ENCODE results near the gene STX12.
A peak's percentile ranks its signal among the peaks of the same experiment; 100 is the strongest.
"Not testable (repeated sequence)": the region's sequence is repeated elsewhere in the genome, so short reads cannot be mapped to it uniquely, and the experiment has no call there.

Gene STX12

DNA sequence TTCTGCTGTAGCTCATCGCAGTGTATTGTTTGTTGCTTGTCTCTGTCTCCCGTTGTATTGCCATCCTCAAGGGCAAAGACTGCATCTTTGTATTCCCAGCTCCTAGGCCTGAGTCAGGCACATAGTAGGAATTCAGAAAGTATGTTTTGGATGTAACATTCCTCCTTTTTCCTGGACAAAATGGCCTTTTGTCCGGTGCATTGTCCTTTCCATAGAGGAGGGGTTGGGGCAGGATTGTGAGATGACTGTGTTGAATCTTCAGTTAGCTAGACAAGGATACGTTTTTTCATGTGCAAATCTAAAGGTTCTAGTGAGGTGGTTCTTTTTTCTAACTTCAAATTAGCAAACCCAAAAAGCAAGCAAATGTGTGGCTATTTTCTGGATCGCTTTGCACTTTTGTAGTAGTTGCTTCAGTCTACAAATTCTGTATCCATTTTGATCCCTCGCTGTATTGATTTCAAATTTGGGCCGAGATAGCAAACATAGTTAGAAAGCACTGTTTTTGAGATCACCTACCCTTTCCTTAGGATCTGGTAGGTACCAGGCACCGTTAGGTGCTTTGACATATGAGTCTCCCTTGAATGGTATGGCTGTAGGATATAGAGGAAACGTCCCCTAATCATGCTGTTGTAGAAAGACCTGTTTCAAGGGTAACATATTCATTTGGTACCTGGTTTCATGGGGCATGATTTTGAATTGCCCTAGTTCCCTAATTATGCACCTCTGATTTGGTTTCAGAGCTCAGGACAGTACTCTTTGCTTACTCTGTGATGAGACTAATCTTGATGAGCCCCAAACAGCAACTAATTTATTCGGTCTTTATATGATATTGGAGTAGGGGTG lies 58.8 kb downstream of the STX12 start:
- no peak for DNase-seq

DNA sequence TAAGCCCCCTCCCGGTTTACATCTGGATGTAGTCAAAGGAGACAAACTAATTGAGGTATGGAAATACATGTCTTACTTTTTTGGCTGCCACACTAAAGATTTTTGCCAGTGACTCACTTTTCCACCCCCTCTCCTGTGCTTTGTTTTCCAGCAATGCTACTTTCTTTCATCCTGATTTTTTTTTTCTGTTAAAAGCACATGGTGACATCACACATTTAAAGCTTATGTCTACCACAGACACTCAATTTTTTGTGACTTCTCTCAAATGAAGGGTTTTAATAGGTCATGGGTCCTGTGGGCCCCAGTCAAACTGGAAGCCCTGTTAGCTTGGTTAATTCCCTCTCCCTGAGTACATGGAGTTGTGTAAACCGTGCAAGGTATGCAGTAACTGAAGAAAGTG lies 59.7 kb downstream of the STX12 start:
- no peak for DNase-seq

DNA sequence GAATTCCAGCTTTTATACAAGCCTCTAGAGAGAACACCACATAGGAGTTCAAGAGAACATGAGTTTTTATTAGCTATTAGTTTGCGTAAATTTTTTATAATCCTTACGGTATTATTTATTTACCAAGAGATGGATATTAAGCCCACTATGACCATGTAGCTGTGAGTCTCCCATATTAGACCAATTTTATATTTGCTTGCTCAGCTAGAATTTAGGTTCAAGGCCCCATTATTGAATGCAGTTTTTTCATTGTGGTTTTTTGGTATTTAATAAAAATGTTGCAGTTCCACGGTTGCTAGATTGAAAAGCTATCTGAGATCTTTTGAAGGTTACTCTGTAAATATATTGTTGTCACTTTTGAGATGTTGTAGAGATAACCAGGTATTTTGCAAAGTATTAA lies 60.5 kb downstream of the STX12 start:
- DNase-seq, result no peak

DNA sequence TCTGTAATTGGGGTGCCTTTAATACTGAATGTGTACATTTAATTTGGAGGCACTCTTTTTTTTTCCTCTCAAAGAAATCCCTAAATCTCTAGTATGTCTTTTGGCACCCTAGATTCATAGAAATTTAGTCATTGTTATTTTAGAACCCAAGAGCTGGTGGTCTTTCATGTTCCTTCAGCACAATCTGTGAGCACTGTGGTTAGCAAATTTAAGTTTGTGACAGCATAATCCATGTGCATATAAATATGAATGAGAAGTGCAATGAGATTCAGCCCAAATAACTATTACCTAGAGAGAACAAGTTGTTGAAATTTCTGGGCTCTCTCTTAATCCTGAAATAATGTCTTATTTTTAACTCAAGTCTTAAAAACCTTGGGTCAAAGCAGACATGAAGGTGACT lies 62.0 kb downstream of the STX12 start:
- no peak for DNase-seq

DNA sequence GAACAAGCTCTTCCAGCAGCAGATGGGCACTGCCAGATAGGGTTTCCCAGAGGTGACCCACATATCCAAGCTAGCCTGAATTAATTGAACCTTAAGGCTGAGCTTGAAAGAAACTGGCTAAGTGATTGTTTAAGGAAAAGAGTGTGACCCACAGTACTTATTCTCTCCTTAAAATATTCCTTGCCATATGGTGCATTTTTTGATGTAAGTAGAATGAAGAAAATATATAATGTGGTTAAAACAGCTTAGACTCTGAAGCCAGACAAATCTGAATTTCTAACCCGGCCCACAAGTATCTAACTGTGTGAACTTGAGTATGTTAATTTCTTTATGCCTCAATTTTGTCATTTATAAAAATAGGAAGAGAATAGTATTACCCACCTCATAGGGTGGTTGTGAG lies 62.5 kb downstream of the STX12 start:
- DNase-seq, result no peak

DNA sequence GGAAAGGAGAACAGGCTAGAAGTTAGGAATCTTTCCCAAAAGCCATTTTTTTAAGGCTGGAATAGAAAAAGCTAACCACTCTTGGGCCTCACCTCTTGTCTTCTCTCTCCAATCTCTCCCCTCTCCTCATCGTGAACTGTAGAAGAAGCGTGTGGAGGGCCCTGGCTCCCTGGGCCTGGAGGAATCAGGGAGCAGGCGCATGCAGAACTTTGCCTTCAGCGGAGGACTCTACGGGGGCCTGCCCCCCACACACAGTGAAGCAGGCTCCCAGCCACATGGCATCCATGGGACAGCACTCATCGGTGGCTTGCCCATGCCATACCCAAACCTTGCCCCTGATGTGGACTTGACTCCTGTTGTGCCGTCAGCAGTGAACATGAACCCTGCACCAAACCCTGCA lies 76.9 kb downstream of the STX12 start:
- DNase-seq, result no peak

DNA sequence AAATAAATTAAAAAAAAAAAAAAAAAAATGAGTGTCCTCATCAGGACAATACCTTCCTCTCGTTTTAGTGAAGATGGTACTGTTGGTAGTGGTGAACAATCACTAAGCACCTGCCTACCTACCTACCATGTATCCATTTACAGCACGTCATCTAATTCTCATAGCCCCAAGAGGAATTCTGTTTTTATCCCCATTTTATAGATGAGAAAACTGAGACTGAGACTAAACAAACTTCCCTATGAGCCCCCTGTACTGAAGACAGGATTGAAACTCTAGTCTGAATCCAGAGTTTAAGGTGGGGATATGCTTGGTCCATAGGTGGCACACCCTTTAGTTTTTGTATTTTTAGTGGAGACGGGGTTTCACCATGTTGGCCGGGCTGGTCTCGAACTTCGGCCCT lies 82.1 kb downstream of the STX12 start:
- DNase-seq, result no peak

DNA sequence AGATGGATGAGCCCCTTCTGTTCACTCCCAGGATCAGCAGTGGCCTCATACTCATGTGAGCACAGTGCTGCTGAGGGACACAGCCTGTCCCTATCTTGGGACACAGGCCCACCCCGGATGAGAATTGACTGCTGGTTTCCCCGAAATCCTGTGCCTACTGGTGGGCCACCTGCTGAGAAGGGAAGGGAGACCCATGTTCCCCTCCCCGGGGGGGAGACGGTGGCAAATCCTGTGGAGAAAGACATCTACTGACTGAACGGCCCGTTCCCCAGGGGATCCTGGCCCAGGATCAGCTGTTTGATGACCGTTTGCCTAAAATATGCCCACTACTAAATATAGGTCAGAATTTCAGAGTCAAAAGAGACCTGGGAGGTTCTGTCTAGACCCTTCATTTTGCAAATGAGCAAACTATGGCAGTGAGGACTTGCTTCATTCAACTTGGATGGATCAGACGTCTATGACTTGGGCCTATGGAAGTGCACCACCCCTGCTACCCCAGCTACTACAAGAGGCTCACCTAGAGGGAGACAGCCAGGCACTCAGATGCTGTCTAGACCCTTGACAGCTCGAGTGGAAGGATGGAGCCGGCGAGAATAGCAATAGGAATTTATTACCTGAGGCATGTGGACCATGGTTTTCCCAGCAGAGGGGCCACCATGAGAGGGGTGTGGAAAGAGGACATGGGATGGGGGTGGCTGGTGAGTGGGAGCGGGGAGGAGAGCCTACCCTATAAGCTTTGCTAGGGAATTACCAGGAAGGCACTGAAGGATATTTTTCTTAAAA lies 83.7 kb downstream of the STX12 start:
- no peak for DNase-seq

DNA sequence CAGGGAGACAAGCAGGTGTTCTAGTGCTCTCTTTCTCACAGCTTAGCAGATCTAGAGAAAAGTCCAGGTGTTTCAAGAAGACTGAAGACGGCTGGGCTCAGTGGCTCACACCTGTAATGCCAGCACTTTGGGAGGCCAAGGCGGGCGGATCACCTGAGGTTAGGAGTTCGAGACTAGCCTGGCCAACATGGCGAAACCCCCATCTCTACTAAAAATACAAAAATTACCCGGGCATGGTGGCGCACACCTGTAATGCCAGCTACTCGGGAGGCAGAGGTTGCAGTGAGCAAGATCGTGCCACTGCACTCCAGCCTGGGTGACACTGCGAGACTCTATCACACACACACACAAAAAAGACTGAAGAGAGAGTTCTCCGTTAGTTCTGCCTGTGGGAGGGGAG lies 84.5 kb downstream of the STX12 start:
- not testable (repeated sequence) for DNase-seq

DNA sequence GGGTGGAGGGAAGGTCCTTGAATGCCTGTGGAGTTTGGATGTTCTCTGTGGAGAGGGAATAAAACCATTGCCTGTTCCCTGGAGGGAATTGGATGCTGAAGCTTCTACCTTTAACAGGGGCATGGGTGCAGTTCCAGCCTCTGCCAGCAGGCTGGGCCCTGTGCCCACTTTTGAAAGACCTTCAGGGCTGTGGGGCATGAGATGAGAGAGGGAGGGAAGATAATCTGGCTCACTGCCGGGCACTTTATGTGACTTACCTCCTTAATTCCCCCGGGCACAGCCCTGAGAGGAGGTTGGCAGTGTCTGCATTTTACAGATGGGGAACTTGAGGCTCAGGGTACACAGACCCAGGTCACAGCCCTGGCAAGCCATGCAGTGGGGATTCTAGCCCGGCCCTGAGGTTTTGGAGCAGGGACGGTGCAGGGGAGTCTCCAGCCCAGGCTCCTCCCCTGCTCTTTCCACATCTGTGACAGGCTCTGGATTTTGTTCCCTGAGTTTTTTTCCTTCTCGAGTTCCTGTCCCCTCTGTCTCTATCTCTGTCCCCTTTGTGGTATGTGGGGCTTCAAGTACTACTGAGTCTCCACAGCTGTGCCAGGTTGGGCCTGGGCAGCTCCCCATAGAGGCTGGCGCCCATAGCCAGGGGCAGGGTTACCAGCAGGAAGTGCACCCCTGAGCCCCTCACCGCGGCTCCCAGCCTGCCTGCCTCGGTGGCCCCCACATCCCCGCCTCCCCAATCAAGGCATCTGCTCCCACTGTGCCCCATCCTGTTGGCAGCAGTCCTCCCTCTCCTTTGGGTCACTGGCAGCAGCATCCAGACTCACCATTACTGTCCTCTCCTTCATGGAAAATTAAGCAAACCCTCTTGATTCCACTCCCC lies 85.3 kb downstream of the STX12 start:
- peak; percentile 60 to 81 (median 72) for DNase-seq

DNA sequence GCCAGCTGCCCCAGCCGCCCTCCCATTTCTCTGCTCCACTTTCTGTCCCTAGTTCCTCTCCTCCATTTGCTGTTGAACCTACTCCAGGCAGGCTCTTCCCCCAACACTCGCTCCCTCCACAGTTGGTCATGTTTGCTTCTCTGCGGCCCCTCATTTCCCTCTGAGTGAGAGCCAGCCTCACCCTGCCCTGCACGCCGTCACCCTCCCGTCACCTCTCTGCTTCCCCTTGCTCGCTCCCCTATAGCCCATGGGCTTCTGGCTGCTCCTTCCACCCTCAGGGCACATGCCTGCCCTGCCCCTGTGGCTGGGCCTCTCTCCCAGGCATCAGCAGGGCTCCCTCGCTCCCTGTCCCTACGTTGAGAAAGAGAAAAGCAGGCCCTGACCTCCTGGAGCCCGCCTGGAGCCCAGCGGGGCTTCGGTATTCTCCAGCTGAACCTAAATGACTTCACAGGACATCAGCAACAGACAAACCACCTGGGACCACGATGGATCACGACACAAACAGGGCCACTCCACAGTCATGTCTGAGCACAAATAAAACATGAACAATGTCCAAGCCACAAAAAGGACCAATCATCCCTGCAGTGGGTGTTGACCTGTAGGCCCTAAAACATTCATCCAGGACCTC lies 86.0 kb downstream of the STX12 start:
- no peak for DNase-seq

DNA sequence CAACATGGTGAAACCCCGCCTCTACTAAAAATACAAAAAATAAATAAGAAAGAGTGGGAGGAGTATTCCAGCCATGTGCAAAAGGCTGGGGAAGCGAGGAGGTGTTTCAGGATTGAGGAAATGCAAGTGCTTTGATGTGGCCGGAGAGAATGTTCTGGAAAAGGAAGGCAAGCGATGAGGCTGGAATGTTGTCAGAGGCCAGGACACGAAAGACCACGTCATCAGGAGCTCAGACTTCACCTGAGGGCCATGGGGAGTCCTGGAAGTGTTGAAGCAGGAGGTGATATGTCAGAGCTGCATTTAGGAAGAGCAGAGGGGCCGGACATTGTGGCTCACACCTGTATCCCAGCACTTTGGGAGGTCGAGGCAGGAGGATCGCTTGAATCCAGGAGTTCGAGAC lies 88.4 kb downstream of the STX12 start:
- no peak for DNase-seq

DNA sequence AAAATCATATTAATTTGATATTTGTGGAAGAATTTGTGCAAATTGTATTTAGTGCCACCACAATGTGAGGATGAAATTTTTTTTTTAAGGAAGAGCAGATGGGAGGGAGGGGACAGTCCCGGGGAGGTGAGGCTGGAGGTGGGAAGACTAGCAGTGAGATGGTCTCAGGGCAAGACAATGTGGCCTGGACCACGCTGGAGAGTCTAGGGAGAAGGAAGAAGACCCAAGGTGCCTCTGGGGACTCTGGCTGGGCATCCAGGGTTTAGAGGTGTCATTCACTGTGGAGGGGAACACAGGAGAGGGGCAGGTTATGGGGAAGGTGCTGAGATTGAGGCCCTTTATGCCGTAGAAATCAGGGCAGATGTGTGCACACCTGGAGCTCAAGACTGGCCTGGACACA lies 89.0 kb downstream of the STX12 start:
- no peak for DNase-seq

DNA sequence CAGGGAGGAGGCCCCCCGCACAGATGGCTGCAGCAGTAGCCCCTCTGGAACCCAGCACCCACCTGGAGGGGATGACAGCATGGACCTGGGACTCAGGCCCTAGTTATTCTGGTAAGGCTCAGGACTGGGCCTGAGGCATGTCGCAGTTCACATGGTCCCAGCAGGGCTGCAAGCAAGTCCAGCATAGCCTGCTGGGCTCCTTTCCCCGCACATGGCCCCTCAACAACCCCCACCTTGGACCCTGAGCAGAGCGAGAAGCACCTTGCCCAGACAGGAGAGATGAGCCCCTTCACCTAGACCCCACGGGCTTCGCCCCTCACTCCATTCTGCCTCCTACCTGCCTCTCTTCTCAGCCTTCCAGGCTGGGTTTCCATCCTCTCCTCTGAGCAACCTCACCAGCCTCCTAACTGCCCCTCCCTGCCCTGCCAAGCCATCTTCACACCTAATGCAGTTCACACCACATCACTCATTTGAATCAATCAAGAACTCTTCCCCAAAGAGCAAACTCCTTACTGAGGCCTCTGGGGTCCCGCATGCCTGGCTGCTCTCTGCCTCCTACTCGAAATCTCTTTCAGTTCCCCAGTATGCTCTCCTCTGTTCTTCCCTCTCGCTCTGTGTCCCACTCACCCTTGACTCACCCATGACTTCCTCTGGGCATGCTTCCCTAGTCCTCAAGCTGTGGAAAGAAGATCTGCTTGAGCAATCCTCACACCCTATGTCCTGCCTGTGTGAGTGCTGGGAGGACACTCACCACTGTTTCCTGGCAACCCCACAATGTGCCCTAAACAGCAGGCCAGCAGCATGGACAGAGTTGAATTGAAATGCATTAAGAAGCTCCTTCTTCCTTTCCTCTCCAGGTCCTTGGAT lies 89.9 kb downstream of the STX12 start:
- DNase-seq, result no peak

DNA sequence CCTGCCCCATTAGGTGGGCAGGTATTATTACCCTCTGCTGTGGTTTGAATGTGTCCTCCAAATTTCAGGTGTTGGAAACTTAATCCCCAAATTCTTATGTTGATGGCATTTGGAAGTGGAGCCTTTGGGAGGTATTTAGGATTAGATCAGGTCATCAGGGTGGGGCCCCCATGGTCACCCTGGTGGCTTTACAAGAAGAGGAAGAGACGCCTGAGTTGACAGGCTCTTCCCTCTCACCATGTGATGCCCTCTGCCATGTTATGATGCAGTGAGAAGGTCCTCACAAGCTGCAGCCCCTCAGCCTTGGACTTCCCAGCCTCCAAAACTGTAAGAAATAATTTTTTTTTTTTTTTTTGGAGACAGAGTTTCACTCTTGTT lies 90.5 kb downstream of the STX12 start:
- DNase-seq, result no peak

DNA sequence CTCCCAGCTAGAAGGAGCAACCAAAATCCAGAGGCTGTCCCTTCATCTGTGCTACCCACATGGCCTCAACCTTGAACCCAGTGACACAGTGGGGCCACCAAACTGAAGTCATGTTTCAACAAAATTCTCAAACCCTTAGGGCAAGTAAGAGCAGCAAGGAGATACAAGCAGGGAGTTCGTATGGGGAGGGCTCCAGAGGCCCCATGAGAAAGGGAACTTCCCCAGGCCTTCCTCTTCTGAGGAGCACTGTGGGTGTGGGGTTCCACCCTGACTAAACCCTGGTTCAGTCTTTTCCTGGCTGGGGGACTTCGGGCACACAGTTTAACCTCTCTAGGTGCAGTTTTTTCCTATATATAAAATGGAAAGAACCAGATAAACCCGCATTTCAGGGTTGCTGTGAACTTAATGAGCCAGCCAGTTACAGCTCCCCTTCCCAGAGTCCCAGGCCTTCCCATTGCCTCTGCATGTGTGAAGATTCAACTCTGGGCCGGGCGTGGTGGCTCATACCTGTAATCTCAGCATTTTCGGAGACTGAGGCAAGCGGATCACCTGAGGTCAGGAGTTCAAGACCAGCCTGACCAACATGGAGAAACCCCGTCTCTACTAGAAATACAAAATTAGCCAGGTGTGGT lies 91.4 kb downstream of the STX12 start:
- peak in 1 of 5 donors; percentile 15 for DNase-seq

DNA sequence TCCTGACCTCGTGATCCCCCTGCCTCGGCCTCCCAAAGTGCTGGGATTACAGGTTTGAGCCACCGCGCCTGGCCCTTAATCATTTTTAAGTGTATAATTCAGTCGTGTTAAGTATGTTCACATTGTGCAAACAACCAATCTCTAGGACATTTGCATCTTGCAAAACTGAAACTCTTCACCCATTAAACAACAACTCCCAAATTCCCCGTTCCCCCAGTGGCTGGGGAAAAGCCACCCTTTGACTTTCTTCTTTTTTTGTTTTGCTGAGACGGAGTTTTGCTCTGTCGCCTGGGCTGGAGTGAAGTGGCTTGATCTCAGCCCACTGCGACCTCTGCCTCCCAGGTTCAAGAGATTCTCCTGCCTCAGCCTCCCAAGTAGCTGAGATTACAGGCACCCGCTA lies 92.8 kb downstream of the STX12 start:
- no peak for DNase-seq

DNA sequence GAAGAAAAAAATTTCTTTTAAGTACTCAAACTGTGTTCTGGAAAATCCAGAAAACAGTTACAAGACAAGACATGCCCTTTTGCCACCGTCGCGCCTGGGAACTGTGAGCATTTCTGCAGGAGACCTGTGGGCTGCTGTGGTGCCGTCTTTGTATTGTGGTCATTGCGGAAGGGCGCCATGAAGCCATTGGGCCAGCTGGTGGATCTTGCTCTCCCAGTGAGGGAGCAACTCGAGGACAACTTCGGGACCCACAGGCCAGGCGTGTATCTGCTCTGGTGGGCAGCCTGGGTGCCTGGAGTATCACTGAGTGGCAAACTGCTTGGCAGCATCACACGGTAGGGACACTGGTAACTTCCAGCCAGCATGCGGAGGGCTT lies 95.5 kb downstream of the STX12 start:
- no peak for DNase-seq

DNA sequence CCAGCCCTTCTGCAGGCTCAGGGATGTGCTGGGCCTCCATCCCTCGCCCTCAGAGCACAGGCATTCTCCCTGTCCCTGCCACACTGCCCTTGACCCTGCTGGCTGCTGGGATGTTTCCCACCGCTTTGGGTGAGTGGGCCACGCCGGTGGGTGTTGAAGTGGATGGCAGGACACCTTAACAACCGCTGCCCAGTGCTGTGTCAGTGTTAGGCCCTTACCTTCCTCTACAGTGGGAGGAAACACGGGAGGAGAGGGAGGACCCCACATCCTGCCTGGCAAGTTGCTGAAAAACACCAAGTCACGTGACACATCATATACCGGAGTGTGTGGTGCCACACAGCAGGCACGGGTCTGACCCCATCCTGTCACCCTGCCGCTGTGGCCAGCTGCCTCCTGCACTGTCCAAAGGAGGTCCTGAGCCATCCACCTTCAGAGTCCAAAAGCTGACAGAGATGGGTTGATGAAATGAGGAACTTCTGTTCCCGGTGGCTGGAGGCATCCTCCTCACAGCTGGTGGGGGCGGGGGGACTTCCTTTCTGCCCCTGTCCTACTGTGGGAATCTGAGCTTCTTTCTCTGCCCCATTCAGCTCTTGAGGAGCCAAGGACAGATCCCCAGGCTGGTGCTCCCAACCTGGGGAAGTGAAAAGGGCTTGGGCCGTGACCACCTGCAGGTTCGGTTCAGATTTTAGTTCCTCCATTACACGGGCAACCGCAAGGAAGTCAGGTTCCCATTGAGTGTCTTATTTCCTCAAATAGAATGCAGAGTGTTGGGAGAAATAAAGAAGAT lies 96.1 kb downstream of the STX12 start:
- peak; percentile 38 to 90 (median 48) for DNase-seq

DNA sequence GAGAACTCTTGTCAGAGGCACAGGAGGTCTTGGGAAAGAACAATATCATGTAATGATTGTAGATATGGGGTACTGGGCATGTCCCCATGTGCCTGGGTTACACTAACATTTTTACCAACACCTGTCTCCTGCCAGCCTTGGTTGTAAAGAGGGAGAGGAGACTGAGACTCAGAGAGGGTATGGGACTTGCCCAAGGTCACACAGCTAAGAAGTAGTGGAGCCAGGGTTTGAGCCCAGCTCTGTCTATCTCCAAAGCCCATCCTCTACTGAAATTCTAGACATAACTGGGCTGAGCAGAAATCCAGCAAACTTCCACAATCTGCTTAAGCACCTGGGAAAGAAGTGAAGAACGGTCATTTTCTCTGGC lies 96.7 kb downstream of the STX12 start:
- no peak for DNase-seq

DNA sequence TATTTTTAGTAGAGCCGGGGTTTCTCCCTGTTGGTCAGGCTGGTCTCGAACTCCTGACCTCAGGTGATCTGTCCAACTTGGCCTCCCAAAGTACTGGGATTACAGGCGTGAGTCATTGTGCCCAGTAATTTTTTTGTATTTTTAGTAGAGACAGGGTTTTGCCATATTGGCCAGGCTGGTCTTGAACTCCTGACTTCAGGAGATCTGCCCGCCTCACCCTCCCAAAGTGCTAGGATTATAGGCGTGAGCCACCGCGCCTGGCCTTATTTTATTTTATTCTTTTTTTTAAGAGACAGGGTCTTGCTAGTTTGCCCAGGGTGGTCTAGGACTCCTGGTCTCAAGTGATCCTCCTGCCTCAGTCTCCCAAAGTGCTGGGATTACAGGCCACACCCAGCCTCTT lies 98.1 kb downstream of the STX12 start:
- not testable (repeated sequence) for DNase-seq

Data from T-helper 1 cell (primary cell).